NB4 (cell line): ENCODE results near the gene IFTAP.

ENCODE experiments used
- DNase-seq: peaks from one replicate; pipeline ENCODE4 v3.0.0; 2010; ENCODE audit warnings: low read depth
- H3K4me3 ChIP-seq: one replicate; pipeline ENCODE4 v1.5.1; 2011; ENCODE audit warnings: mild to moderate bottlenecking, low read depth, low read length, moderate library complexity
- CTCF ChIP-seq: IDR thresholded peaks from one replicate; pipeline ENCODE4 v1.5.1; 2012; ENCODE audit warnings: low read depth, low read length
- MAX ChIP-seq: IDR thresholded peaks from 2 replicates; pipeline ENCODE4 v1.6.1; 2011; ENCODE audit warnings: low read depth, low read length
- MYC ChIP-seq: IDR thresholded peaks from 2 replicates; pipeline ENCODE4 v1.6.1; 2011; ENCODE audit warnings: low read depth, low read length
- POLR2A ChIP-seq: IDR thresholded peaks from 2 replicates; pipeline ENCODE4 v1.6.1; 2011; ENCODE audit warnings: mild to moderate bottlenecking; ENCODE audit not compliant: insufficient read length; ENCODE audit errors: extremely low read depth

Gene IFTAP

GRCh38 chr11:36700246-36700645 lies 105.9 kb downstream of the IFTAP start:
- no peak overlapping the region for H3K4me3 ChIP-seq

GRCh38 chr11:36702330-36703054 lies 108.2 kb downstream of the IFTAP start:
- DNase-seq, result peak; percentile 74
- TF ChIP-seq POLR2A, result no peak
- TF ChIP-seq CTCF, result peak; percentile 87
- H3K4me3 ChIP-seq, result no peak overlapping the region

More at GRCh38 chr11:36700246-36700645, 105.9 kb downstream of the IFTAP start:
- TF ChIP-seq CTCF (no peak), MAX (no peak), POLR2A (no peak), MYC (no peak)
- DNase-seq, result no peak

GRCh38 chr11:36703055-36703404 lies 108.7 kb downstream of the IFTAP start:
- H3K4me3 ChIP-seq, result no peak overlapping the region
- TF ChIP-seq POLR2A (no peak), CTCF (no peak), MAX (no peak), MYC (no peak)
- DNase-seq, result no peak
